ENCODE results near the gene RTBDN. TPM values are rescaled to one million over a fixed set of nuclear protein-coding genes. Genes with fewer than 3 reads are reported as not detected.
A peak's percentile ranks its signal among the peaks of the same experiment; 100 is the strongest.

The RTBDN gene
- total and polyA plus RNA-seq, 2 of the 8 experiments (the other 6 are each of a cell fraction or from before 2014, with no cell fraction given): 4.0 to 4.8 TPM

DNA sequence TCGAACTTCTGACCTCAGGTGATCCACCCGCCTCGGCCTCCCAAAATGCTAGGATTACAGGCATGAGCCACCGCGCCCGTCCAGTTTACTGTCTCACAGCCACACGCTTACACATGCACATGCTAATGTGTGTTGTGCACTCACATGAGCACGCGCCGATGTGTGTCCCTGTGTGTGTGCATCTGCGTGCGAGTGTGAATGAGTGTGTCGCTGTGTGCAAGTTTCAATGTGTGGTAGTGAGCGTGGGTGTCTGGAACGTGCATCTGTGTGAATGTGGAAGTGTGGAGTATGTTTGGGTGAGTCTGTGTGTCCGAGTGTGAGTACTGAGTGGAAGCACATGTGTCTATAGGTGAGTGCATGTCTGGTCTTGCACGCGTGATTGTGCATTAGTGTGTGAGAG, 8.1 kb upstream of the RTBDN start:
- H2BK5ac ChIP-seq (ENCODE audit: low read depth, low read length): peak overlapping the region; percentile 9
- TF ChIP-seq CBX5 (IDR thresholded peaks at IDR 0.05; ENCODE audit: low read depth, low read length): no peak
- no peak for TF ChIP-seq EGR1 (IDR thresholded peaks at IDR 0.05; ENCODE audit: borderline replicate concordance, low read depth, low read length)
- no peak for TF ChIP-seq BACH1 (IDR thresholded peaks at IDR 0.05; ENCODE audit: low read length)
- TF ChIP-seq RXRA (IDR thresholded peaks at IDR 0.05; ENCODE audit: insufficient read depth, low read depth, low read length): no peak
- TF ChIP-seq POLR2A (IDR thresholded peaks at IDR 0.05; ENCODE audit: control extremely low read depth in 1 of 2, low read depth in 2 of 2, low read length in 2 of 2): no peak
- TF ChIP-seq SAP30 (IDR thresholded peaks at IDR 0.05; ENCODE audit: insufficient read depth, insufficient replicate concordance, low read length): no peak
- TF ChIP-seq KDM4A (IDR thresholded peaks at IDR 0.05; ENCODE audit: low read depth, low read length, severe bottlenecking): no peak
- TF ChIP-seq GABPA (IDR thresholded peaks at IDR 0.05; ENCODE audit: borderline replicate concordance, insufficient read depth, low read length): no peak
- TF ChIP-seq RNF2 (IDR thresholded peaks at IDR 0.05; ENCODE audit: borderline replicate concordance, low read depth, low read length, missing control alignments, poor library complexity, severe bottlenecking): no peak
- no peak for TF ChIP-seq RFX5 (IDR thresholded peaks at IDR 0.05; ENCODE audit: borderline replicate concordance, low read depth, low read length)
- TF ChIP-seq JUN (IDR thresholded peaks at IDR 0.05; ENCODE audit: low read depth, low read length): no peak
- H3K4me1 ChIP-seq (replicated peaks in 1 of 4; ENCODE audit: control insufficient read depth in 3 of 4, insufficient read depth in 4 of 4, low read length in 3 of 4): peaks cover 6 to 31% (median 10%) of the 10 kb centered on the region in 4 experiments
- no peak overlapping the region; a peak in 1 of 4 replicates for H3K4me2 ChIP-seq (ENCODE audit: insufficient read depth in 1 of 2, low read depth in 2 of 2, low read length in 2 of 2)
- no peak overlapping the region for H3K4me3 ChIP-seq (ENCODE audit: extremely low read depth in 1 of 4, insufficient read depth in 2 of 4, low read depth in 3 of 4, low read length in 4 of 4)
- H2AFZ ChIP-seq (ENCODE audit: low read length): no peak overlapping the region
- no peak overlapping the region for H2BK120ac ChIP-seq (replicated peaks; ENCODE audit: low read depth, low read length)
- H3K4ac ChIP-seq (replicated peaks; ENCODE audit: insufficient read length, low read depth, low read length): no peak overlapping the region
- no peak overlapping the region for H3K23ac ChIP-seq (ENCODE audit: insufficient read length)
- peaks cover 0 to 9% of the 10 kb centered on the region in 2 experiments; a peak in 2 of 4 replicates for H3K79me2 ChIP-seq (ENCODE audit: control insufficient read depth in 1 of 2, insufficient read depth in 2 of 2, low read length in 2 of 2)
- H3K56ac ChIP-seq (replicated peaks; ENCODE audit: insufficient read length, low read depth, low read length): no peak overlapping the region
- H3K36me3 ChIP-seq (ENCODE audit: control insufficient read depth in 2 of 4, insufficient read depth in 4 of 4, low read length in 3 of 4): peaks cover 0 to 3% (median 0%) of the 10 kb centered on the region in 4 experiments; a peak in 1 of 8 replicates
- H3K9me3 ChIP-seq (ENCODE audit: insufficient read depth in 2 of 2, low read depth in 1 of 2, low read length in 1 of 2): no peaks in the 10 kb centered on the region
- H2BK20ac ChIP-seq (ENCODE audit: low read length): no peak overlapping the region
- 96% methylated on average over 17 of the region's 18 CpGs; no CpG with 5 or more reads in 1 of the 2 experiments for WGBS, 2 experiments (ENCODE audit: extremely low coverage in 1 of 2, insufficient coverage in 1 of 2, insufficient read length in 1 of 2, insufficient replicate concordance in 2 of 2, low coverage in 1 of 2, low lambda C conversion rate in 2 of 2, missing lambda C conversion rate in 1 of 2)
- no peaks in the 10 kb centered on the region; a peak in 1 of 7 replicates for H3K27me3 ChIP-seq (replicated peaks in 1 of 4; ENCODE audit: control insufficient read depth in 3 of 4, extremely low read depth in 1 of 4, insufficient read depth in 3 of 4, low read length in 3 of 4)
- 0 out of 2 replicates have a peak overlapping the region, but pooled peaks have one; percentile 1 for H2BK15ac ChIP-seq (ENCODE audit: low read length)
- peaks cover 8 to 21% of the 10 kb centered on the region in 2 experiments for H4K20me1 ChIP-seq (replicated peaks in 1 of 2; ENCODE audit: control insufficient read depth in 1 of 2, insufficient read depth in 2 of 2, low read length in 2 of 2)
- no peak for DNase-seq (ENCODE audit: low read depth in 1 of 2, low spot score in 2 of 2)
- no peak overlapping the region; a peak in 1 of 7 replicates for H3K9ac ChIP-seq (replicated peaks in 1 of 4; ENCODE audit: extremely low read depth in 1 of 4, low read depth in 3 of 4, low read length in 3 of 4)
- POLR2A ChIA-PET (ENCODE audit: partially characterized antibody): no interaction called here
- H3K79me1 ChIP-seq (ENCODE audit: low read depth, low read length): peaks cover 11% of the 10 kb centered on the region
- 0 out of 2 replicates have a peak overlapping the region, but pooled peaks have one; percentile 6 for H2BK12ac ChIP-seq (ENCODE audit: low read depth, low read length)
- no peak overlapping the region; the same call in 1 of the 2 replicates for H4K8ac ChIP-seq (ENCODE audit: extremely low read depth, insufficient read depth, low read length)
- H3K14ac ChIP-seq (ENCODE audit: insufficient read length): no peak overlapping the region
- H3K23me2 ChIP-seq (ENCODE audit: low read depth, low read length): peaks cover 15% of the 10 kb centered on the region
- no peak for FAIRE-seq
- no peak overlapping the region for H4K91ac ChIP-seq (replicated peaks; ENCODE audit: insufficient read length, low read length)
- H4K5ac ChIP-seq (ENCODE audit: insufficient read length, low read depth, low read length): no peak overlapping the region
- H3K18ac ChIP-seq (ENCODE audit: extremely low read depth, low read length): no peak overlapping the region
- no peak overlapping the region for H3K27ac ChIP-seq (ENCODE audit: low read depth, low read length)
- no peak overlapping the region for H2AK5ac ChIP-seq (ENCODE audit: low read depth, low read length)
- CTCF ChIA-PET (ENCODE audit: partially characterized antibody): interaction anchor here (1.4 kb wide), 1 partner anchor 17 kb away, joined by 3 read pairs; no protein-coding TSS in a partner anchor

Measured in H1 (cell line).